MM.1S (cell line): ENCODE measurements around the gene SMYD4.

ENCODE experiments used
- EZH2 ChIP-seq: fragments of 300-600 bp; sonication (generic); optimal IDR thresholded peaks from 2 replicates; pipeline ENCODE3; 2017; ENCODE audit warnings: low read depth, mild to moderate bottlenecking, antibody characterized with exemption, low read length, mixed read lengths
- EZH2phosphoT487 ChIP-seq: fragments of 300-600 bp; sonication (generic); IDR thresholded peaks from 2 replicates; pipeline ENCODE4 v1.6.1; 2018; ENCODE audit warnings: antibody characterized with exemption, low read length
- TF ChIP-seq, protein P1 (sequence below): fragments of 300-600 bp; sonication (generic); IDR thresholded peaks from 2 replicates; pipeline ENCODE4 v1.5.1; 2016; ENCODE audit warnings: antibody characterized with exemption, low read length, mixed read lengths

- TF ChIP-seq, protein P1, sequence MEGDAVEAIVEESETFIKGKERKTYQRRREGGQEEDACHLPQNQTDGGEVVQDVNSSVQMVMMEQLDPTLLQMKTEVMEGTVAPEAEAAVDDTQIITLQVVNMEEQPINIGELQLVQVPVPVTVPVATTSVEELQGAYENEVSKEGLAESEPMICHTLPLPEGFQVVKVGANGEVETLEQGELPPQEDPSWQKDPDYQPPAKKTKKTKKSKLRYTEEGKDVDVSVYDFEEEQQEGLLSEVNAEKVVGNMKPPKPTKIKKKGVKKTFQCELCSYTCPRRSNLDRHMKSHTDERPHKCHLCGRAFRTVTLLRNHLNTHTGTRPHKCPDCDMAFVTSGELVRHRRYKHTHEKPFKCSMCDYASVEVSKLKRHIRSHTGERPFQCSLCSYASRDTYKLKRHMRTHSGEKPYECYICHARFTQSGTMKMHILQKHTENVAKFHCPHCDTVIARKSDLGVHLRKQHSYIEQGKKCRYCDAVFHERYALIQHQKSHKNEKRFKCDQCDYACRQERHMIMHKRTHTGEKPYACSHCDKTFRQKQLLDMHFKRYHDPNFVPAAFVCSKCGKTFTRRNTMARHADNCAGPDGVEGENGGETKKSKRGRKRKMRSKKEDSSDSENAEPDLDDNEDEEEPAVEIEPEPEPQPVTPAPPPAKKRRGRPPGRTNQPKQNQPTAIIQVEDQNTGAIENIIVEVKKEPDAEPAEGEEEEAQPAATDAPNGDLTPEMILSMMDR: no peak
- no peak for TF ChIP-seq EZH2
- TF ChIP-seq EZH2phosphoT487: no peak
Measured at GRCh38 chr17:1802429-1802828, 27.3 kb downstream of the SMYD4 start.
